Panc1 (cell line): ENCODE data around the gene ZNF580. TPM values are rescaled to one million over a fixed set of nuclear protein-coding genes. Genes with fewer than 3 reads are reported as not detected.

Experiments
- ATAC-seq: fragments of 200-7000 bp; cut with Tn5 transposase; 2 replicates; pipeline ENCODE4 v1.9.1; 2020; ENCODE audit warnings: mild to moderate bottlenecking, moderate library complexity
- BruUV-seq: library from RNA; stranded (reverse); fragments of 400-500 nt; replicated peaks from 2 replicates; lab custom pipeline; 2021; lab: Mats Ljungman, UMichigan
- CTCF ChIA-PET: fragments of 300-600 bp; sonication (Branson Sonifier 250); formaldehyde crosslinking; loops from one replicate; lab custom pipeline; 2022; ENCODE audit warnings: antibody characterized with exemption; lab: Charles Lee
- POLR2A ChIA-PET: fragments of 300-600 bp; sonication (Branson Sonifier 250); formaldehyde crosslinking; loops from one replicate; lab custom pipeline; 2022; ENCODE audit warnings: antibody characterized with exemption; lab: Charles Lee
- DNase-seq: peaks from one replicate; pipeline ENCODE4 v3.0.0-alpha.2; 2010; ENCODE audit warnings: low read depth, low spot score
- H3K27ac ChIP-seq: 2 replicates; pipeline ENCODE4 v1.5.1; 2011; ENCODE audit warnings: mild to moderate bottlenecking, low read length, inconsistent platforms
- H3K27me3 ChIP-seq: fragments of 200-500 bp; sonication (Bioruptor generic); 2 replicates; pipeline ENCODE4 v1.6.0; 2014; ENCODE audit warnings: low read length, inconsistent platforms; ENCODE audit not compliant: control insufficient read depth, insufficient read depth
- H3K36me3 ChIP-seq: fragments of 200-500 bp; sonication (Bioruptor generic); 2 replicates; pipeline ENCODE4 v1.5.1; 2014; ENCODE audit warnings: inconsistent platforms, mild to moderate bottlenecking, low read length, moderate library complexity; ENCODE audit not compliant: control insufficient read depth, insufficient read depth
- H3K4me1 ChIP-seq: 2 replicates; pipeline ENCODE4 v1.5.1; 2011; ENCODE audit warnings: inconsistent platforms, mild to moderate bottlenecking, low read length, moderate library complexity; ENCODE audit not compliant: control insufficient read depth, insufficient read depth
- H3K4me3 ChIP-seq, 2 experiments: 2 replicates each; pipeline ENCODE4 v1.5.1; 2011 to 2012; ENCODE audit warnings: low read depth in 2 of 2, low read length in 2 of 2, mild to moderate bottlenecking in 2 of 2, inconsistent platforms in 1 of 2, moderate library complexity in 1 of 2
- H3K9me3 ChIP-seq: fragments of 200-500 bp; sonication (Bioruptor generic); 2 replicates; pipeline ENCODE4 v1.5.1; 2014; ENCODE audit warnings: low read depth, mild to moderate bottlenecking, inconsistent platforms, low read length, moderate library complexity; ENCODE audit not compliant: control insufficient read depth, insufficient read depth
- POLR2AphosphoS5 ChIP-seq: IDR thresholded peaks from 2 replicates; pipeline ENCODE4 v1.6.1; 2012; ENCODE audit warnings: mild to moderate bottlenecking, low read depth, low read length, moderate library complexity
- REST ChIP-seq, 2 experiments: IDR thresholded peaks; 2 replicates each; pipeline ENCODE4 v1.6.1; 2011 to 2012; ENCODE audit warnings: low read depth in 2 of 2, control low read depth in 1 of 2, low read length in 1 of 2, mild to moderate bottlenecking in 1 of 2, moderate library complexity in 1 of 2; ENCODE audit not compliant: insufficient read depth in 1 of 2
- SIN3A ChIP-seq: IDR thresholded peaks from 2 replicates; pipeline ENCODE4 v1.6.1; 2012; ENCODE audit warnings: low read depth, mild to moderate bottlenecking, low read length, moderate library complexity, borderline replicate concordance; ENCODE audit not compliant: insufficient read depth
- TCF7L2 ChIP-seq: IDR thresholded peaks from 2 replicates; pipeline ENCODE4 v1.6.1; 2011; ENCODE audit warnings: mild to moderate bottlenecking, low read depth, low read length, inconsistent platforms
- in situ Hi-C: cut with HindIII; loops from 2 replicates; pipeline ENCODE4 v1.10.0; 2016; ENCODE audit warnings: low sequenced_read_pairs, low pct_unique_long_range_greater_than_20kb
- intact Hi-C: fragments of 100-400 bp; cut with micrococcal nuclease; formaldehyde crosslinking; loops from one replicate; pipeline ENCODE4 v1.10.0; 2022; ENCODE audit not compliant: unreplicated experiment
- total RNA-seq: library from RNA; stranded (reverse); gene quantifications from one replicate; pipeline ENCODE4 v1.2.1, GENCODE V29; 2021; ENCODE audit not compliant: unreplicated experiment
- TF ChIP-seq, protein P1 (sequence below): fragments of 450-650 bp; IDR thresholded peaks from 2 replicates; pipeline ENCODE4 v1.5.1; 2017; ENCODE audit warnings: mild to moderate bottlenecking

The ZNF580 gene
- total RNA-seq, 1 experiment from 2014 or later, result 58.0 TPM

DNA sequence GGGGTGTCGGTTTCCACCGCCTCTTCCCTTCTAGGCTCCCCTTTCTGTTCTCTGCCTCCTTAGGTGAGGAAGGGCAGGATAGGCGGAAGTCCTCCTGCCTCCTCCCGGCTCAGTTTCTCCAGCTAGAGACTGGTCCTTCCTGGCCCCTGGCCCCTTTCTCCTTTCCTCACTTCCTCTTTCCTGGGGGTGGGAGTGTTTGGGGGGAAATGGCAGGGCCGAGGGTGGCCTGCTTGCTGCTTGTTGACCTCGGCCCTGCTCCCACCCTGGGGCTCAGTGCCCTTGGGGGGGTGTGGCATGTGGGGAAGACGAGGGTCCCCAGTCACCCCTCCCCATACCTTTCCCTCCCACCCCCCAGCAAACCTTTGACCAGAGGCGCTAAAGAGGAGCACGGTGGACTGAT is 19.0 kb downstream of the ZNF580 start:
- ATAC-seq, result no peak
- Histone ChIP-seq H3K4me3 (no peak overlapping the region), H3K27me3 (no peaks in the 10 kb centered on the region), H3K4me1 (peaks cover 36% of the 10 kb centered on the region), H3K36me3 (peaks cover 46% of the 10 kb centered on the region), H3K9me3 (no peaks in the 10 kb centered on the region), H3K27ac (peak overlapping the region; percentile 99)
- DNase-seq, result no peak
- in situ Hi-C loops (no loop called here), intact Hi-C loops (no loop called here)
- TF ChIP-seq TCF7L2 (no peak), POLR2AphosphoS5 (no peak), SIN3A (no peak), REST (IDR thresholded peaks at IDR 0.05; ENCODE audit: insufficient read depth in 1 of 2, low read depth in 2 of 2, low read length in 1 of 2) (no peak)
- TF ChIP-seq, protein P1, sequence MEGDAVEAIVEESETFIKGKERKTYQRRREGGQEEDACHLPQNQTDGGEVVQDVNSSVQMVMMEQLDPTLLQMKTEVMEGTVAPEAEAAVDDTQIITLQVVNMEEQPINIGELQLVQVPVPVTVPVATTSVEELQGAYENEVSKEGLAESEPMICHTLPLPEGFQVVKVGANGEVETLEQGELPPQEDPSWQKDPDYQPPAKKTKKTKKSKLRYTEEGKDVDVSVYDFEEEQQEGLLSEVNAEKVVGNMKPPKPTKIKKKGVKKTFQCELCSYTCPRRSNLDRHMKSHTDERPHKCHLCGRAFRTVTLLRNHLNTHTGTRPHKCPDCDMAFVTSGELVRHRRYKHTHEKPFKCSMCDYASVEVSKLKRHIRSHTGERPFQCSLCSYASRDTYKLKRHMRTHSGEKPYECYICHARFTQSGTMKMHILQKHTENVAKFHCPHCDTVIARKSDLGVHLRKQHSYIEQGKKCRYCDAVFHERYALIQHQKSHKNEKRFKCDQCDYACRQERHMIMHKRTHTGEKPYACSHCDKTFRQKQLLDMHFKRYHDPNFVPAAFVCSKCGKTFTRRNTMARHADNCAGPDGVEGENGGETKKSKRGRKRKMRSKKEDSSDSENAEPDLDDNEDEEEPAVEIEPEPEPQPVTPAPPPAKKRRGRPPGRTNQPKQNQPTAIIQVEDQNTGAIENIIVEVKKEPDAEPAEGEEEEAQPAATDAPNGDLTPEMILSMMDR, result no peak
- POLR2A ChIA-PET, result no interaction called here
- BruUV-seq, result no TSS peak
- CTCF ChIA-PET, result no interaction called here

- intact Hi-C loops, result no loop called here
- in situ Hi-C loops, result no loop called here
- peaks cover 46% of the 10 kb centered on the region for H3K36me3 ChIP-seq
- POLR2A ChIA-PET, result no interaction called here
- no peaks in the 10 kb centered on the region for H3K9me3 ChIP-seq
- no TSS peak for BruUV-seq
- CTCF ChIA-PET, result no interaction called here
- peak overlapping the region; percentile 55 for H3K27ac ChIP-seq
- peaks cover 36% of the 10 kb centered on the region for H3K4me1 ChIP-seq
- ATAC-seq (no peak), DNase-seq (no peak)
- no peaks in the 10 kb centered on the region for H3K27me3 ChIP-seq
- H3K4me3 ChIP-seq, result no peak overlapping the region
- no peak for TF ChIP-seq TCF7L2
Measured at GRCh38 chr19:55660404-55660803, 19.6 kb downstream of the ZNF580 start.

DNA sequence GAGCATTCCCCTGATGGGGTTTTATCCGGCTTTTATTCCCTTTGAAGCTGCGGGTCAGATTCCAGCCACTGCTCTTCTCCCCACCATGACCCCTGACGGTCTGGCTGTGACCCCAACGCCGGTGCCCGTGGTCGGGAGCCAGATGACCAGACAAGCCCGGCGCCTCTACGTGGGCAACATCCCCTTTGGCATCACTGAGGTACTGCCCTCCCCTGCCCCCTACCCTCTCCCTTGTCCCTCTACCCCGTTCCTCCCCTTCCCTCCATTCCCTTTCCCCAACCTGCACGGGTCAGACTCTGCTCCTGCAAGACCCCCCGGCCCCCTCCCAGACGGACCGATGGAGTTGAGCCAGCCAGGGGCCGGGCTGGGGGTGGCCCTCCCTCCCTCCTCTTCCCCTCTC is 20.2 kb downstream of the ZNF580 start:
- in situ Hi-C loops (no loop called here), intact Hi-C loops (no loop called here)
- TF ChIP-seq POLR2AphosphoS5, result no peak
- no peak for TF ChIP-seq TCF7L2
- TF ChIP-seq SIN3A, result no peak
- TF ChIP-seq REST (IDR thresholded peaks at IDR 0.05; ENCODE audit: insufficient read depth in 1 of 2, low read depth in 2 of 2, low read length in 1 of 2), result no peak
- BruUV-seq, result no TSS peak
- Histone ChIP-seq H3K27ac (peak overlapping the region; percentile 55; the same call in 1 of the 2 replicates), H3K4me1 (peaks cover 36% of the 10 kb centered on the region), H3K27me3 (no peaks in the 10 kb centered on the region), H3K36me3 (peaks cover 42% of the 10 kb centered on the region), H3K4me3 (no peak overlapping the region), H3K9me3 (no peaks in the 10 kb centered on the region)
- CTCF ChIA-PET, result no interaction called here
- DNase-seq (no peak), ATAC-seq (no peak)
- POLR2A ChIA-PET, result no interaction called here
